ENCODE data around the gene FAR2. TPM values are rescaled to one million over a fixed set of nuclear protein-coding genes. Genes with fewer than 3 reads are reported as not detected.
"Not testable (repeated sequence)": the region's sequence is repeated elsewhere in the genome, so short reads cannot be mapped to it uniquely, and the experiment has no call there.

The FAR2 gene
- total RNA-seq, 1 donor from 2014 or later = 13.5 TPM

- H3K4me3 ChIP-seq (ENCODE audit: low read depth, low read length) = no peak overlapping the region
- peak; percentile 33 for DNase-seq (ENCODE audit: low read depth)
- no peak for TF ChIP-seq CTCF (conservative IDR thresholded peaks at IDR 0.05; ENCODE audit: low read depth, low read length)
Observed at GRCh38 chr12:29164477-29165393, 15.7 kb downstream of the FAR2 start.

GRCh38 chr12:29167445-29167844 lies 18.4 kb downstream of the FAR2 start:
- TF ChIP-seq CTCF (conservative IDR thresholded peaks at IDR 0.05; ENCODE audit: low read depth, low read length) = no peak
- no peak for DNase-seq (ENCODE audit: low read depth)
- no peak overlapping the region for H3K4me3 ChIP-seq (ENCODE audit: low read depth, low read length)

DNA sequence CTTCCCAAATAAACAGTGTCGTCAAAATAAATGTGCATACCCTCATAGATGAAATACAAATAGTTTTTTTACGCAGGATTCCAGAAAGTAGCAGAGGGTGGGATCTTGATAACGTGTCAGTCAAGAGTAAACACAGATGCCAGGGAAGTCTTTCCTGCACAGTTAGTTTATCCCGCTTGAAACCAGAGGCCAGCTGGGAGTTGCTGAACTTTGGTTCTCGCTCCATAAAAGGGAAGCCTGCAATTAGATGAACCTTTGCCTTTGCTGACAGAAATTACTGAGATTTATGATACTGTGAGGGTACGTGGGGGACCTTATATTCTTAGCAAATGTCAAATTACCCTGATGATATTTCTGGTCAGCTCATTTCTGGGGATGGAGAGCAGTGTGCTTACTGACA lies 18.9 kb downstream of the FAR2 start:
- no peak for TF ChIP-seq CTCF (conservative IDR thresholded peaks at IDR 0.05; ENCODE audit: low read depth, low read length)
- H3K4me3 ChIP-seq (ENCODE audit: low read depth, low read length) = no peak overlapping the region
- no peak for DNase-seq (ENCODE audit: low read depth)

DNA sequence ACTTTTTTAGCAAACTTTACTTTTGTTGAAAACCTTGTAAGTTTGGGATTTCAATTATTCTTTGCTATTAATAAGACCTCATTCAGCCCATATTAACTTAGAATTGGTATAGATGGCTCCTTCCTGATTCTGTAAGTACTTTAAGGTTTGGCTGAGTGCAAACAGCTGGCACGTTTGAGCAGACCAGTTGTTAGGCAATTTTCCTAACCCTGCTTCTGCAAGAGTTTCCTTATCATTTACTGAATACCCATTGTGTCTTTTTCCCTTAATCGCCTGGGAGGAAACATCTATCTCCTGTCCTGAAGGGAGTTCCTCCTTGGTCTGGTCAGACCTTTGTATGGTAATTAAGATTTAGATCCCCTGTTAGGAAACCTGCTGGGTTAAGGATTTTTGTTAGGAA lies 20.9 kb downstream of the FAR2 start:
- DNase-seq (ENCODE audit: low read depth); H3K4me3 ChIP-seq (ENCODE audit: low read depth, low read length): not testable (repeated sequence)

DNA sequence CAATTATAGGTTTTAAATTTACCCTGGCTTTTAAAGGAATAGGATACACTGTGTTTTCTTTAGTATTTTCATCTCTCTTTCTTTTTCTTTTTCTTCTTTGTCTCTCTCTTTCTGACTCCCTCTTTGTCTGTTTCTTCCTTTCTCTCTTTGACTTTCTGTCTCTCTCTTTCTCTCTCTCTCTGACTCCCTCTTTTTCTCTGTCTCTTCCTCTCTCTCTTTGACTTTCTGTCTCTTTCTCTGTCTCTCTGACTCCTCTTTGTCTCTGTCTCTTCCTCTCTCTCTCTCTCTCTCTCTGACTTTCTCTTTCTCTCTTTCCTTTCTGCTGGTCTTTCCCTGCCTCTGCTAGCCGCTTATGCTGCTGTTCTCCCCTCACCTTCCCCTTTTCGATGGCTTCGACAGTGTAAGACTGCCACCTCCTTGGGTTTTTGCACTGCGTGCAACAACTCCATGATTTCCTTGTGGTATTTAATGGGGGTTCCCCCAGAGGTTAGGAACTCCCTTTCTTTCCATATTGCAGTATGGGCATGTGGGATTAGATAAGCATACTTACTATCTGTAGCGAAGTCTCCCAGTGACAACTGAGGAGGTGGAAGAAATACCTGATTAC lies 21.5 kb downstream of the FAR2 start:
- H3K4me3 ChIP-seq (ENCODE audit: low read depth, low read length); DNase-seq (ENCODE audit: low read depth): not testable (repeated sequence)

GRCh38 chr12:29171421-29172258 lies 22.6 kb downstream of the FAR2 start:
- H3K4me3 ChIP-seq (ENCODE audit: low read depth, low read length) = no peak overlapping the region
- DNase-seq (ENCODE audit: low read depth) = no peak
- TF ChIP-seq CTCF (conservative IDR thresholded peaks at IDR 0.05; ENCODE audit: low read depth, low read length) = no peak

- H3K4me3 ChIP-seq (ENCODE audit: low read depth, low read length) = no peak overlapping the region
- no peak for DNase-seq (ENCODE audit: low read depth)
- no peak for TF ChIP-seq CTCF (conservative IDR thresholded peaks at IDR 0.05; ENCODE audit: low read depth, low read length)
Observed at GRCh38 chr12:29176941-29177340, 27.9 kb downstream of the FAR2 start.

GRCh38 chr12:29182247-29182646 lies 33.2 kb downstream of the FAR2 start:
- H3K4me3 ChIP-seq (ENCODE audit: low read depth, low read length); DNase-seq (ENCODE audit: low read depth): not testable (repeated sequence)
